ENCODE measurements around the gene PARD3B.

The PARD3B gene

GRCh38 chr2:205461678-205462665 is 916.7 kb downstream of the PARD3B start:
- Histone ChIP-seq H3K36me3 (ENCODE audit: low read length) (no peaks in the 10 kb centered on the region), H4K20me1 (ENCODE audit: low read depth, low read length) (no peaks in the 10 kb centered on the region), H3K4me2 (ENCODE audit: low read depth, low read length, poor library complexity, severe bottlenecking) (no peak overlapping the region), H3K9ac (ENCODE audit: low read length) (no peak overlapping the region), H3K9me3 (ENCODE audit: insufficient read depth, low read length) (no peaks in the 10 kb centered on the region), H3K79me2 (ENCODE audit: insufficient read depth, low read length) (no peaks in the 10 kb centered on the region), H3K27ac (ENCODE audit: low read depth, low read length) (no peak overlapping the region), H2AFZ (ENCODE audit: low read depth, low read length, severe bottlenecking) (no peak overlapping the region), H3F3A (ENCODE audit: insufficient read depth) (no peaks in the 10 kb centered on the region), H3K4me3 (ENCODE audit: insufficient read depth, low read length, poor library complexity, severe bottlenecking) (no peak overlapping the region), H3K9me2 (replicated peaks; ENCODE audit: insufficient read depth, low read length) (no peaks in the 10 kb centered on the region), H3K27me3 (ENCODE audit: low read length) (no peaks in the 10 kb centered on the region)
- no peak for TF ChIP-seq CTCF (IDR thresholded peaks at IDR 0.05; ENCODE audit: insufficient read depth, low read length, poor library complexity, severe bottlenecking)
- no peak for TF ChIP-seq EZH2phosphoT487 (conservative IDR thresholded peaks at IDR 0.05; ENCODE audit: low read length)

GRCh38 chr2:205462681-205463345 is 917.5 kb downstream of the PARD3B start:
- TF ChIP-seq CTCF (IDR thresholded peaks at IDR 0.05; ENCODE audit: insufficient read depth, low read length, poor library complexity, severe bottlenecking) (no peak), EZH2phosphoT487 (conservative IDR thresholded peaks at IDR 0.05; ENCODE audit: low read length) (no peak)
- no peaks in the 10 kb centered on the region for H3K27me3 ChIP-seq (ENCODE audit: low read length)
- H3K4me2 ChIP-seq (ENCODE audit: low read depth, low read length, poor library complexity, severe bottlenecking) = no peak overlapping the region
- H4K20me1 ChIP-seq (ENCODE audit: low read depth, low read length) = no peaks in the 10 kb centered on the region
- no peaks in the 10 kb centered on the region for H3F3A ChIP-seq (ENCODE audit: insufficient read depth)
- H3K79me2 ChIP-seq (ENCODE audit: insufficient read depth, low read length) = no peaks in the 10 kb centered on the region
- no peaks in the 10 kb centered on the region for H3K9me2 ChIP-seq (replicated peaks; ENCODE audit: insufficient read depth, low read length)
- no peak overlapping the region for H3K9ac ChIP-seq (ENCODE audit: low read length)
- H2AFZ ChIP-seq (ENCODE audit: low read depth, low read length, severe bottlenecking) = no peak overlapping the region
- no peaks in the 10 kb centered on the region for H3K36me3 ChIP-seq (ENCODE audit: low read length)
- H3K9me3 ChIP-seq (ENCODE audit: insufficient read depth, low read length) = no peaks in the 10 kb centered on the region
- no peak overlapping the region for H3K27ac ChIP-seq (ENCODE audit: low read depth, low read length)
- no peak overlapping the region for H3K4me3 ChIP-seq (ENCODE audit: insufficient read depth, low read length, poor library complexity, severe bottlenecking)

GRCh38 chr2:205463466-205464025 is 918.3 kb downstream of the PARD3B start:
- H3K27ac ChIP-seq (ENCODE audit: low read depth, low read length) = no peak overlapping the region
- no peaks in the 10 kb centered on the region for H3K9me3 ChIP-seq (ENCODE audit: insufficient read depth, low read length)
- H3K4me3 ChIP-seq (ENCODE audit: insufficient read depth, low read length, poor library complexity, severe bottlenecking) = no peak overlapping the region
- H4K20me1 ChIP-seq (ENCODE audit: low read depth, low read length) = no peaks in the 10 kb centered on the region
- no peak overlapping the region for H3K9ac ChIP-seq (ENCODE audit: low read length)
- TF ChIP-seq EZH2phosphoT487 (conservative IDR thresholded peaks at IDR 0.05; ENCODE audit: low read length) = no peak
- no peak for TF ChIP-seq CTCF (IDR thresholded peaks at IDR 0.05; ENCODE audit: insufficient read depth, low read length, poor library complexity, severe bottlenecking)
- H3F3A ChIP-seq (ENCODE audit: insufficient read depth) = no peaks in the 10 kb centered on the region
- H2AFZ ChIP-seq (ENCODE audit: low read depth, low read length, severe bottlenecking) = no peak overlapping the region
- H3K27me3 ChIP-seq (ENCODE audit: low read length) = no peaks in the 10 kb centered on the region
- H3K79me2 ChIP-seq (ENCODE audit: insufficient read depth, low read length) = no peaks in the 10 kb centered on the region
- H3K36me3 ChIP-seq (ENCODE audit: low read length) = no peaks in the 10 kb centered on the region
- H3K9me2 ChIP-seq (replicated peaks; ENCODE audit: insufficient read depth, low read length) = no peaks in the 10 kb centered on the region
- H3K4me2 ChIP-seq (ENCODE audit: low read depth, low read length, poor library complexity, severe bottlenecking) = no peak overlapping the region

Measured in SU-DHL-6 (cell line).